Osteoblast (primary cell): Measurements from ENCODE around the gene TRMT2A. TPM values are rescaled to one million over a fixed set of nuclear protein-coding genes. Genes with fewer than 3 reads are reported as not detected.

ENCODE experiments used
- DNase-seq: peaks from one replicate; pipeline ENCODE4 v3.0.0; 2011; ENCODE audit warnings: low spot score, mixed read lengths; ENCODE audit not compliant: insufficient read length; ENCODE audit errors: missing footprints
- H2AFZ ChIP-seq: 2 replicates; pipeline ENCODE4 v1.6.0; 2011; ENCODE audit warnings: mild to moderate bottlenecking, low read length
- H3K27ac ChIP-seq: 2 replicates; pipeline ENCODE4 v1.5.1; 2011; ENCODE audit warnings: mild to moderate bottlenecking, low read depth, low read length, moderate library complexity
- H3K27me3 ChIP-seq: 2 replicates; pipeline ENCODE4 v1.6.0; 2012; ENCODE audit warnings: mild to moderate bottlenecking, control low read depth, inconsistent platforms, low read length, moderate library complexity; ENCODE audit not compliant: insufficient read depth
- H3K36me3 ChIP-seq: 2 replicates; pipeline ENCODE4 v1.5.1; 2011; ENCODE audit warnings: mild to moderate bottlenecking, low read length, control low read depth, moderate library complexity; ENCODE audit not compliant: insufficient read depth
- H3K4me1 ChIP-seq: 2 replicates; pipeline ENCODE4 v1.5.1; 2011; ENCODE audit warnings: mild to moderate bottlenecking, low read length, control low read depth, moderate library complexity; ENCODE audit not compliant: insufficient read depth
- H3K4me2 ChIP-seq: 2 replicates; pipeline ENCODE4 v1.6.0; 2011; ENCODE audit warnings: mild to moderate bottlenecking, low read length; ENCODE audit not compliant: insufficient read depth
- H3K4me3 ChIP-seq: fragments of 200-600 bp; sonication (generic); 3 replicates; pipeline ENCODE4 v1.5.1; 2012; ENCODE audit warnings: mild to moderate bottlenecking, low read length, inconsistent platforms; ENCODE audit not compliant: insufficient read depth
- H3K79me2 ChIP-seq: 2 replicates; pipeline ENCODE4 v1.6.0; 2012; ENCODE audit warnings: mild to moderate bottlenecking, low read length, control low read depth, inconsistent platforms; ENCODE audit not compliant: insufficient read depth
- H3K9me3 ChIP-seq: 2 replicates; pipeline ENCODE4 v1.5.1; 2011; ENCODE audit warnings: low read depth, low read length, control low read depth
- H4K20me1 ChIP-seq: 2 replicates; pipeline ENCODE4 v1.6.0; 2012; ENCODE audit warnings: mild to moderate bottlenecking, low read length, control low read depth; ENCODE audit not compliant: insufficient read depth
- total RNA-seq: library from RNA; depleted of rRNA; stranded (reverse); fragments of >200 nt; gene quantifications from 2 replicates; pipeline ENCODE4 v1.2.3, GENCODE V29; 2012
- TF ChIP-seq, protein P1 (sequence below): IDR thresholded peaks from 2 replicates; pipeline ENCODE4 v1.5.1; 2011; ENCODE audit warnings: mild to moderate bottlenecking, low read depth, low read length, moderate library complexity; ENCODE audit errors: extremely low read depth

TRMT2A gene
- total RNA-seq, 1 donor, result 43.8 TPM

DNA sequence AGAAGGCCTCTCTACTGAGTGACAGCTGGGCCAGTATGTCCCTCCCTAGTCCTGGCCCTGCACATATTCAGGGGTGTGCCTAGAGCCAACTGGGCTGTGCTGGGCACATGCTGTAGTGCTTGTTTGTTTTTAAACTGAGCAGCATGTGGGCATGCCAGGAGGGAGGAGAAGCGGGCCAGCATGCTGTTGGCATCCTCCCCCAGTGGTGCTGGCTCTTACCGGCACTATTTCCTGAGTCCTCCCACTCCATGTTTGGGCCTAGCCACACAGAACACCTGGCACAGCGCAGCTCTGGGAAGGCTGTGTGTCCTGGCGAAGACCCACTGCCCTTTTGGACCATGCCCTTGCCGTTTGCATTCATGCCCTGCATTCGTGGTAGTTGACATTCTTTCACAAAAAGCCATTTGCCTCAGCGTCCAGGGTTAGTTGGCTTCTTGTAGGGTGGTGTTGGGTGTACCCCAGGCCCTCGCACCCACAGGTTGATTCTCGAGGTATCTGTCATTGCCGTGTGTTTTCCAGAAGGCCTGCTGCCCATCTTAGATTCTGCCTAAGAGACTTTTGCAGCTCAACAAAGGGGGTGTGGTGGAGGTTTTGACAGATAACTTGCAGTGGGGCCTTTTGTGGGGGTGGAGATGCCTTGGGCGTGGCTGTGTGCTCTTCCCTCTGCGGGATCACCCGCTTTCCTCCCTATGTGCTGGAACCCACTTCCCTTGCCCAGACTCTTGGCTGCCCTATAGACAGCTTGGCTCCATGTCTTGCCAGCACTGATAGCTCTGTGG is 23.4 kb downstream of the TRMT2A start:
- no peaks in the 10 kb centered on the region for H3K9me3 ChIP-seq

DNA sequence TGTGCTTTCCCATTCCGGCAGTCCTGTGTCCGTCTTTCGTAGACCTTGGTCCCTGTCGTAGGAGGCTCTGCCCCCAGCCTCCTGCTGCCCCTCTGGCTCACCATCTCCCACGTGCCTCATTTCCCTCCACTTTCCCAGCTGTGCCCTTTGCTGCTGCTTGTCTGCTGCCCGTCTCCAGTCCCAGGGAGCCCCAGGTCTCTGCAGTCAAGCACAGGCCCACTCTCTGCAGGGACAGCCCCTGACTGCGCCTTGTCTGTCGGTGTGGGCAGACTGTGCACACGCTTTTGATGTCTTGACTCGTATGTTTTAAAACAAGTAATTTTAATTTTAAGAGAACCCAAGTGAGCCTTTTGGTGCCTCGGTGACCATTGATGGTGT is 24.6 kb downstream of the TRMT2A start:
- H3K36me3 ChIP-seq, result peaks cover 96% of the 10 kb centered on the region
- no peaks in the 10 kb centered on the region for H3K27me3 ChIP-seq
- H3K4me1 ChIP-seq, result peaks cover 8% of the 10 kb centered on the region
- no peak overlapping the region for H3K27ac ChIP-seq
- TF ChIP-seq, protein P1, sequence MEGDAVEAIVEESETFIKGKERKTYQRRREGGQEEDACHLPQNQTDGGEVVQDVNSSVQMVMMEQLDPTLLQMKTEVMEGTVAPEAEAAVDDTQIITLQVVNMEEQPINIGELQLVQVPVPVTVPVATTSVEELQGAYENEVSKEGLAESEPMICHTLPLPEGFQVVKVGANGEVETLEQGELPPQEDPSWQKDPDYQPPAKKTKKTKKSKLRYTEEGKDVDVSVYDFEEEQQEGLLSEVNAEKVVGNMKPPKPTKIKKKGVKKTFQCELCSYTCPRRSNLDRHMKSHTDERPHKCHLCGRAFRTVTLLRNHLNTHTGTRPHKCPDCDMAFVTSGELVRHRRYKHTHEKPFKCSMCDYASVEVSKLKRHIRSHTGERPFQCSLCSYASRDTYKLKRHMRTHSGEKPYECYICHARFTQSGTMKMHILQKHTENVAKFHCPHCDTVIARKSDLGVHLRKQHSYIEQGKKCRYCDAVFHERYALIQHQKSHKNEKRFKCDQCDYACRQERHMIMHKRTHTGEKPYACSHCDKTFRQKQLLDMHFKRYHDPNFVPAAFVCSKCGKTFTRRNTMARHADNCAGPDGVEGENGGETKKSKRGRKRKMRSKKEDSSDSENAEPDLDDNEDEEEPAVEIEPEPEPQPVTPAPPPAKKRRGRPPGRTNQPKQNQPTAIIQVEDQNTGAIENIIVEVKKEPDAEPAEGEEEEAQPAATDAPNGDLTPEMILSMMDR, result no peak
- no peak overlapping the region for H2AFZ ChIP-seq
- peaks cover 82% of the 10 kb centered on the region for H3K79me2 ChIP-seq
- H3K4me3 ChIP-seq, result no peak overlapping the region
- peaks cover 17% of the 10 kb centered on the region for H4K20me1 ChIP-seq
- H3K4me2 ChIP-seq, result no peak overlapping the region
- no peaks in the 10 kb centered on the region for H3K9me3 ChIP-seq
- DNase-seq, result peak; percentile 51

More for the DNA sequence above, 23.4 kb downstream of the TRMT2A start:
- H3K4me1 ChIP-seq, result peaks cover 8% of the 10 kb centered on the region
- H2AFZ ChIP-seq, result no peak overlapping the region
- peaks cover 20% of the 10 kb centered on the region for H4K20me1 ChIP-seq
- H3K36me3 ChIP-seq, result peaks cover 93% of the 10 kb centered on the region
- no peaks in the 10 kb centered on the region for H3K27me3 ChIP-seq
- H3K4me3 ChIP-seq, result no peak overlapping the region
- H3K4me2 ChIP-seq, result no peak overlapping the region
- peaks cover 77% of the 10 kb centered on the region for H3K79me2 ChIP-seq
- TF ChIP-seq, protein P1, result no peak
- DNase-seq, result peak; percentile 38
- no peak overlapping the region for H3K27ac ChIP-seq

DNA sequence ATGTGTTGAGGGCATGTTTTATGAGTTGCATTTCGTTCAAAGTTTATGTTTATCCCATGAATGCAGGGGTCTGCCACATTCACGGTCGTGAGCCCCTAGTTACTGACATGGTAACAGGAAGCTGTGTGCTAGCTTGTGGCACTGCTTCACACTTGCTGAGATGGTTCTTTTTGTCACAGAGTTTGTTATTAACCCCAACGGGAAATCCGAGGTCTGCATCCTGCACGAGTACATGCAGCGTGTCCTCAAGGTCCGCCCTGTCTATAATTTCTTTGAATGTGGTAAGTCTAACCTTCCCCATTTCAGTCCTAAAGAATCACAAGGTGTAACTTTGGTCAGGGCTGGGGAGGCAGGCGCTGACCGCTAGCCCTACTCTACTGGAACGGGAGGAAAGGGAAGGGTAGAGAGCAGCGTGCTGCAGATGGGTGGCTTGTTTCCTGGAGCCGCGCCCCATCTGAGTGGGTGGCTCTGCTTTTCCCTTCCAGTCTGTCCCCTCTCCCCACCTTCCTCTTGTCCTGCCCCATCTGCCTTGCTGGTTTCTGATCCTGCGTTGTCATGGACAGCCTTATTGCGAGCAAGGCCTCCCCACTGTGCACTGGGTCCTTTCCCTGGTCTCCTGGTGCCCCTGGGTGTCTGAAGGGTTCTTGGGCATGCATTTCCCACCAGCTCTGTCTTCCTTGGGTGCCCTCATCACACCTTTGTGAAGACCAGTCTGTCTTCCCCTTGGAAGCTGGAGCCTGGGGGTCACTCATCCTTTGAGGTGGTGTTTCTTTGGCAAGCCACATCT is 25.1 kb downstream of the TRMT2A start:
- H3K4me1 ChIP-seq, result peaks cover 8% of the 10 kb centered on the region
- TF ChIP-seq, protein P1, result no peak
- no peak for DNase-seq
- H3K27ac ChIP-seq, result no peak overlapping the region
- no peak overlapping the region for H2AFZ ChIP-seq
- H3K79me2 ChIP-seq, result peaks cover 82% of the 10 kb centered on the region
- H4K20me1 ChIP-seq, result peaks cover 15% of the 10 kb centered on the region
- peaks cover 97% of the 10 kb centered on the region for H3K36me3 ChIP-seq
- H3K4me3 ChIP-seq, result no peak overlapping the region
- no peak overlapping the region for H3K4me2 ChIP-seq
- no peaks in the 10 kb centered on the region for H3K9me3 ChIP-seq
- no peaks in the 10 kb centered on the region for H3K27me3 ChIP-seq

DNA sequence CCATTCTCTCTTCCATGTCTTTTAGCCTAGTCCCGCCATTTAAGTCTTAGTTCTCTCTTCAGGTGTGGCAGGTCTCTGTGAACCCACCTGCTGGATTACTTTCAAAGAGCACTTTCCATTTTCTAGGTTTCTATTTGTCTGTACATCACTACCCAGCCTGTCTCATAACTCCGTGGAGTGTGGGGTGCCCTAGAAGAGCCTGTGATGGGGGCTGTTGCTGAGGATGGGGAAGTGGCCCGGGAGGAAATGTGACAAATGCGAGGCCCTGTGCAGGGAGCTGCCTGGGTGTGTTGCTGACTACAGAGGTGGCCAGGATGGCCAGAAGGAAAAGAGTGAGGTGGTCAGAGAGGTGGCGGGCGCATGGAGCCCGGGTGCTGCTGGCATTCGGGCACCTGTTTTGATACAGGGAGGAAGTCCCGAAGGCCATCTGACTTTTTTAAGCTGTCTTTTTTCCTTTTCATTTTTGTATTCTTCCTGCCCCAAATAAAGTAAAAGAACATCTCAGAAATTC is 26.2 kb downstream of the TRMT2A start:
- Histone ChIP-seq H2AFZ (no peak overlapping the region), H3K27ac (no peak overlapping the region), H3K4me3 (no peak overlapping the region), H3K27me3 (no peaks in the 10 kb centered on the region), H3K4me1 (peaks cover 8% of the 10 kb centered on the region), H3K36me3 (peaks cover 97% of the 10 kb centered on the region), H3K79me2 (peaks cover 84% of the 10 kb centered on the region), H4K20me1 (peaks cover 24% of the 10 kb centered on the region), H3K4me2 (no peak overlapping the region), H3K9me3 (no peaks in the 10 kb centered on the region)
- TF ChIP-seq, protein P1, result no peak
- DNase-seq, result peak; percentile 79
